WI38 (cell line): ENCODE measurements around the gene ATAT1.

Source experiments
- H3K4me3 ChIP-seq: 2 replicates; pipeline ENCODE4 v1.5.1; 2011; ENCODE audit warnings: low read depth, mild to moderate bottlenecking, control low read depth, low read length
- CTCF ChIP-seq: IDR thresholded peaks from 2 replicates; pipeline ENCODE4 v1.5.1; 2012; ENCODE audit warnings: low read depth, mild to moderate bottlenecking, control low read depth, low read length

Gene ATAT1

GRCh38 chr6:30603961-30604360 lies 22.7 kb upstream of the ATAT1 start:
- no peak overlapping the region for H3K4me3 ChIP-seq
- no peak for TF ChIP-seq CTCF

GRCh38 chr6:30610065-30610464 lies 16.6 kb upstream of the ATAT1 start:
- TF ChIP-seq CTCF: no peak
- H3K4me3 ChIP-seq: no peak overlapping the region

- no peak overlapping the region for H3K4me3 ChIP-seq
- no peak for TF ChIP-seq CTCF
Measured at GRCh38 chr6:30611150-30611855, 15.4 kb upstream of the ATAT1 start.

- TF ChIP-seq CTCF: no peak
- no peak overlapping the region for H3K4me3 ChIP-seq
Measured at GRCh38 chr6:30611856-30612194, 14.8 kb upstream of the ATAT1 start.

GRCh38 chr6:30612213-30612612 lies 14.5 kb upstream of the ATAT1 start:
- H3K4me3 ChIP-seq: no peak overlapping the region
- TF ChIP-seq CTCF: 0 out of 2 replicates have a peak, but pooled peaks have one; percentile 9

GRCh38 chr6:30612687-30613248 lies 13.9 kb upstream of the ATAT1 start:
- no peak overlapping the region for H3K4me3 ChIP-seq
- no peak for TF ChIP-seq CTCF

GRCh38 chr6:30613251-30614043 lies 13.2 kb upstream of the ATAT1 start:
- no peak overlapping the region for H3K4me3 ChIP-seq
- no peak for TF ChIP-seq CTCF
